ENCODE data around the gene CTXND1. TPM values are rescaled to one million over a fixed set of nuclear protein-coding genes. Genes with fewer than 3 reads are reported as not detected.

Gene CTXND1
- polyA plus RNA-seq, 3 donors from 2014 or later = not detected

- Mint-ChIP-seq H3K4me1 (peaks cover 0 to 2% of the 10 kb centered on the region in 2 donors), H3K9me3 (no peaks in the 10 kb centered on the region), H3K27ac (no peak overlapping the region), H3K27me3 (ENCODE audit: low read depth in 3 of 3) (peaks cover 6 to 27% (median 23%) of the 10 kb centered on the region in 3 donors), H3K36me3 (no peaks in the 10 kb centered on the region), H3K4me3 (no peak overlapping the region)
- DNase-seq = no peak
Measured at GRCh38 chr15:80246425-80246894, 5.6 kb downstream of the CTXND1 start.

GRCh38 chr15:80242802-80243201 lies 9.2 kb downstream of the CTXND1 start:
- peaks cover 4 to 8% (median 7%) of the 10 kb centered on the region in 3 donors for H3K27me3 Mint-ChIP-seq (ENCODE audit: low read depth in 3 of 3)
- no peak for DNase-seq
- H3K9me3 Mint-ChIP-seq = no peaks in the 10 kb centered on the region
- no peaks in the 10 kb centered on the region for H3K36me3 Mint-ChIP-seq
- H3K4me3 Mint-ChIP-seq = no peak overlapping the region
- H3K27ac Mint-ChIP-seq = no peak overlapping the region
- H3K4me1 Mint-ChIP-seq = no peaks in the 10 kb centered on the region

GRCh38 chr15:80242132-80242769 lies 9.8 kb downstream of the CTXND1 start:
- no peaks in the 10 kb centered on the region for H3K4me1 Mint-ChIP-seq
- no peak for DNase-seq
- H3K9me3 Mint-ChIP-seq = no peaks in the 10 kb centered on the region
- no peak overlapping the region for H3K4me3 Mint-ChIP-seq
- H3K27ac Mint-ChIP-seq = no peak overlapping the region
- no peaks in the 10 kb centered on the region for H3K36me3 Mint-ChIP-seq
- peaks cover 4 to 8% (median 7%) of the 10 kb centered on the region in 3 donors for H3K27me3 Mint-ChIP-seq (ENCODE audit: low read depth in 3 of 3)

- no peak for DNase-seq
- no peak overlapping the region for H3K27ac Mint-ChIP-seq
Measured at GRCh38 chr15:80241508-80241907, 10.5 kb downstream of the CTXND1 start.

GRCh38 chr15:80240276-80240675 lies 11.7 kb downstream of the CTXND1 start:
- no peaks in the 10 kb centered on the region for H3K36me3 Mint-ChIP-seq
- no peak overlapping the region for H3K27ac Mint-ChIP-seq
- H3K27me3 Mint-ChIP-seq (ENCODE audit: low read depth in 3 of 3) = peaks cover 2 to 5% (median 3%) of the 10 kb centered on the region in 3 donors
- DNase-seq = no peak
- H3K4me1 Mint-ChIP-seq = no peaks in the 10 kb centered on the region
- H3K9me3 Mint-ChIP-seq = no peaks in the 10 kb centered on the region
- H3K4me3 Mint-ChIP-seq = no peak overlapping the region

More at GRCh38 chr15:80241508-80241907, 10.5 kb downstream of the CTXND1 start:
- H3K27me3 Mint-ChIP-seq (ENCODE audit: low read depth in 3 of 3) = peaks cover 3 to 7% (median 4%) of the 10 kb centered on the region in 3 donors
- no peaks in the 10 kb centered on the region for H3K36me3 Mint-ChIP-seq
- H3K4me3 Mint-ChIP-seq = no peak overlapping the region
- H3K9me3 Mint-ChIP-seq = no peaks in the 10 kb centered on the region
- no peaks in the 10 kb centered on the region for H3K4me1 Mint-ChIP-seq

- Mint-ChIP-seq H3K9me3 (no peaks in the 10 kb centered on the region), H3K4me1 (no peaks in the 10 kb centered on the region), H3K36me3 (no peaks in the 10 kb centered on the region), H3K4me3 (no peak overlapping the region), H3K27ac (no peak overlapping the region), H3K27me3 (ENCODE audit: low read depth in 3 of 3) (peaks cover 4 to 13% (median 4%) of the 10 kb centered on the region in 3 donors)
- DNase-seq = peak in 2 of 3 donors; percentile 4 to 15
Measured at GRCh38 chr15:80234883-80235282, 17.1 kb downstream of the CTXND1 start.

- Mint-ChIP-seq H3K36me3 (no peaks in the 10 kb centered on the region), H3K4me1 (no peaks in the 10 kb centered on the region), H3K9me3 (no peaks in the 10 kb centered on the region), H3K4me3 (no peak overlapping the region), H3K27me3 (ENCODE audit: low read depth in 3 of 3) (peaks cover 4 to 15% (median 6%) of the 10 kb centered on the region in 3 donors), H3K27ac (no peak overlapping the region)
- no peak for DNase-seq
Measured at GRCh38 chr15:80233581-80233980, 18.4 kb downstream of the CTXND1 start.

GRCh38 chr15:80231371-80231770 lies 20.6 kb downstream of the CTXND1 start:
- no peak overlapping the region for H3K27ac Mint-ChIP-seq
- no peaks in the 10 kb centered on the region for H3K36me3 Mint-ChIP-seq
- H3K4me1 Mint-ChIP-seq = no peaks in the 10 kb centered on the region
- H3K9me3 Mint-ChIP-seq = no peaks in the 10 kb centered on the region
- peaks cover 4 to 15% (median 6%) of the 10 kb centered on the region in 3 donors for H3K27me3 Mint-ChIP-seq (ENCODE audit: low read depth in 3 of 3)
- DNase-seq = no peak
- no peak overlapping the region for H3K4me3 Mint-ChIP-seq

- H3K36me3 Mint-ChIP-seq = peaks cover 0 to 6% (median 0%) of the 10 kb centered on the region in 3 donors
- H3K4me1 Mint-ChIP-seq = no peaks in the 10 kb centered on the region
- no peak for DNase-seq
- no peak overlapping the region for H3K4me3 Mint-ChIP-seq
- H3K27ac Mint-ChIP-seq = peak overlapping the region in 1 of 6 donors; percentile 35
- H3K9me3 Mint-ChIP-seq = peaks cover 0 to 5% (median 0%) of the 10 kb centered on the region in 6 donors
- H3K27me3 Mint-ChIP-seq (ENCODE audit: low read depth in 3 of 3) = peaks cover 1 to 30% (median 6%) of the 10 kb centered on the region in 3 donors
Measured at GRCh38 chr15:80228959-80229610, 22.9 kb downstream of the CTXND1 start.

GRCh38 chr15:80219955-80220354 lies 32.1 kb downstream of the CTXND1 start:
- Mint-ChIP-seq H3K27ac (no peak overlapping the region), H3K36me3 (no peaks in the 10 kb centered on the region), H3K9me3 (peaks cover 0 to 3% (median 0%) of the 10 kb centered on the region in 6 donors), H3K4me1 (no peaks in the 10 kb centered on the region), H3K27me3 (ENCODE audit: low read depth in 3 of 3) (peaks cover 0 to 13% (median 1%) of the 10 kb centered on the region in 3 donors), H3K4me3 (no peak overlapping the region)
- DNase-seq = no peak

GRCh38 chr15:80217327-80217900 lies 34.6 kb downstream of the CTXND1 start:
- Mint-ChIP-seq H3K4me3 (no peak overlapping the region), H3K27me3 (ENCODE audit: low read depth in 3 of 3) (peaks cover 0 to 11% (median 4%) of the 10 kb centered on the region in 3 donors), H3K9me3 (peaks cover 0 to 3% (median 0%) of the 10 kb centered on the region in 6 donors), H3K4me1 (no peaks in the 10 kb centered on the region), H3K27ac (no peak overlapping the region), H3K36me3 (no peaks in the 10 kb centered on the region)
- no peak for DNase-seq

GRCh38 chr15:80216911-80217310 lies 35.1 kb downstream of the CTXND1 start:
- H3K4me1 Mint-ChIP-seq = no peaks in the 10 kb centered on the region
- peaks cover 0 to 3% (median 0%) of the 10 kb centered on the region in 6 donors for H3K9me3 Mint-ChIP-seq
- peaks cover 0 to 11% (median 4%) of the 10 kb centered on the region in 3 donors for H3K27me3 Mint-ChIP-seq (ENCODE audit: low read depth in 3 of 3)

GRCh38 chr15:80216141-80216540 lies 35.9 kb downstream of the CTXND1 start:
- Mint-ChIP-seq H3K4me1 (no peaks in the 10 kb centered on the region), H3K4me3 (no peak overlapping the region), H3K27me3 (ENCODE audit: low read depth in 3 of 3) (peaks cover 0 to 11% (median 4%) of the 10 kb centered on the region in 3 donors), H3K36me3 (no peaks in the 10 kb centered on the region), H3K9me3 (peaks cover 0 to 3% (median 0%) of the 10 kb centered on the region in 6 donors), H3K27ac (no peak overlapping the region)
- DNase-seq = no peak

More at GRCh38 chr15:80216911-80217310, 35.1 kb downstream of the CTXND1 start:
- DNase-seq = no peak
- Mint-ChIP-seq H3K27ac (no peak overlapping the region), H3K4me3 (no peak overlapping the region), H3K36me3 (no peaks in the 10 kb centered on the region)

- no peak overlapping the region for H3K4me3 Mint-ChIP-seq
- no peaks in the 10 kb centered on the region for H3K4me1 Mint-ChIP-seq
- H3K27me3 Mint-ChIP-seq (ENCODE audit: low read depth in 3 of 3) = peaks cover 0 to 12% (median 4%) of the 10 kb centered on the region in 3 donors
- H3K27ac Mint-ChIP-seq = no peak overlapping the region
- DNase-seq = no peak
- peaks cover 0 to 3% (median 0%) of the 10 kb centered on the region in 6 donors for H3K9me3 Mint-ChIP-seq
- H3K36me3 Mint-ChIP-seq = no peaks in the 10 kb centered on the region
Measured at GRCh38 chr15:80214910-80215309, 37.1 kb downstream of the CTXND1 start.
